Measurements from ENCODE around the gene ST6GALNAC6. TPM values are rescaled to one million over a fixed set of nuclear protein-coding genes. Genes with fewer than 3 reads are reported as not detected.
"Not testable (repeated sequence)": the region's sequence is repeated elsewhere in the genome, so short reads cannot be mapped to it uniquely, and the experiment has no call there.

The ST6GALNAC6 gene
- total and polyA plus RNA-seq, 4 donors, result 28.3 to 59.8 (median 48.6) TPM

DNA sequence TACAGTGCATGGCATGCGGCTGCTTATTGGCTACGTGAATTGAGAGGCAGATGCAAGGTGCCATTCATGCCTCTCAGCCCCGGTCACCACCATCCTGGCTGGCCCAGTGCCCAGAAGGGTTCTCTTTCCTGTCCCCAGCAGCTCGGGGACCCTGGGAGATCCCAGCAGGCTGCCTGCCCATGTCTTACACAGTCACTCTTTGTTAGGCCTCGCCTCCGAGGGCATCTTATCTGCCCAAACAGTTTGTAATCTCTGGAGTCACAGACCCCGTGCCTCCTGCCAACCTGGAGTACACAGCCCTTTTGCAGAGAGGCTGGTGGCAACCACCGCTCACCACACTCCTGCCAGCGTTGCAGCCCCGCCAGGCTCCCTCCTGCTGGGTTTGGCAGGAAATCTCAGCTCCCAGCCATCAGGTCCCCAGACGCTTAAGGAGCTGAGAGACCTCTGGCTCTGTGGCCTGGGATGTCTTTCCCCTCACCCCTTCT is 14.9 kb downstream of the ST6GALNAC6 start:
- ATAC-seq (ENCODE audit: insufficient read depth, low FRiP score) (no peak), DNase-seq (peak; percentile 45 to 80 (median 72))
- Histone ChIP-seq H3K9me3 (ENCODE audit: control insufficient read depth in 4 of 4, insufficient read depth in 3 of 4, low read length in 3 of 4) (no peaks in the 10 kb centered on the region), H3K36me3 (ENCODE audit: control insufficient read depth in 4 of 4, insufficient read depth in 4 of 4, low read length in 4 of 4) (peaks cover 4 to 32% (median 20%) of the 10 kb centered on the region in 4 donors), H3K4me3 (no peak overlapping the region), H3K27ac (ENCODE audit: low read depth in 1 of 2, low read length in 1 of 2) (peak overlapping the region in 1 of 2 donors; percentile 41), H3K4me1 (ENCODE audit: control insufficient read depth in 5 of 5, insufficient read depth in 5 of 5, low read length in 5 of 5) (peaks cover 0 to 16% (median 7%) of the 10 kb centered on the region in 5 donors), H3K9ac (ENCODE audit: insufficient read depth in 1 of 2, low read length in 2 of 2) (no peak overlapping the region), H3K27me3 (ENCODE audit: control insufficient read depth in 3 of 3, insufficient read depth in 3 of 3, low read length in 2 of 3) (no peaks in the 10 kb centered on the region)
- TF ChIP-seq, protein P1, sequence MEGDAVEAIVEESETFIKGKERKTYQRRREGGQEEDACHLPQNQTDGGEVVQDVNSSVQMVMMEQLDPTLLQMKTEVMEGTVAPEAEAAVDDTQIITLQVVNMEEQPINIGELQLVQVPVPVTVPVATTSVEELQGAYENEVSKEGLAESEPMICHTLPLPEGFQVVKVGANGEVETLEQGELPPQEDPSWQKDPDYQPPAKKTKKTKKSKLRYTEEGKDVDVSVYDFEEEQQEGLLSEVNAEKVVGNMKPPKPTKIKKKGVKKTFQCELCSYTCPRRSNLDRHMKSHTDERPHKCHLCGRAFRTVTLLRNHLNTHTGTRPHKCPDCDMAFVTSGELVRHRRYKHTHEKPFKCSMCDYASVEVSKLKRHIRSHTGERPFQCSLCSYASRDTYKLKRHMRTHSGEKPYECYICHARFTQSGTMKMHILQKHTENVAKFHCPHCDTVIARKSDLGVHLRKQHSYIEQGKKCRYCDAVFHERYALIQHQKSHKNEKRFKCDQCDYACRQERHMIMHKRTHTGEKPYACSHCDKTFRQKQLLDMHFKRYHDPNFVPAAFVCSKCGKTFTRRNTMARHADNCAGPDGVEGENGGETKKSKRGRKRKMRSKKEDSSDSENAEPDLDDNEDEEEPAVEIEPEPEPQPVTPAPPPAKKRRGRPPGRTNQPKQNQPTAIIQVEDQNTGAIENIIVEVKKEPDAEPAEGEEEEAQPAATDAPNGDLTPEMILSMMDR (IDR thresholded peaks at IDR 0.05; ENCODE audit: control extremely low read depth, extremely low read depth), result no peak
- WGBS, 2 donors, result 28 to 37% methylated on average over 11 of the region's 11 CpGs

DNA sequence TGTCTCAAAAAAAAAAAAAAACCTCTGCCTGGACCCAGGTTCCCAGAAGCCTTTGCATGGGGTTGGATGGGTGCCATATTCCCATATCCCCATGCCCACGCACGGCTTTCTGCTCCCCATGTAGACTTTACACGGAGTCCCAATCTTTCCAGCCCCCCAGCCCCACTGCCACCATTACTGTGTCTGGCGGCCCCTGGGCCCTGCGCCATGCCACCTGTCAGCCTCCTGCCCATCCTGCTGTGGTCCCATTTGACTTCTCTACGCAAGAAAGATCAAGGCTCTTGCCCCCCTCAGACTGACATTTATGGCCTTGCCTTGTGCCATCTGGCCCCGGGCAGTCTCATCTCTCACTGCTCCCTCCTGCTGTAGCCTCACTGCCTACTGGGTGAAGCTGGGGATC is 15.4 kb downstream of the ST6GALNAC6 start:
- WGBS, 2 donors, result 84 to 87% methylated on average over 7 of the region's 7 CpGs
- H3K9me3 ChIP-seq (ENCODE audit: control insufficient read depth in 4 of 4, insufficient read depth in 3 of 4, low read length in 3 of 4), result no peaks in the 10 kb centered on the region
- H3K4me3 ChIP-seq, result no peak overlapping the region
- peak overlapping the region in 1 of 2 donors; percentile 41 for H3K27ac ChIP-seq (ENCODE audit: low read depth in 1 of 2, low read length in 1 of 2)
- no peak overlapping the region for H3K9ac ChIP-seq (ENCODE audit: insufficient read depth in 1 of 2, low read length in 2 of 2)
- TF ChIP-seq, protein P1 (IDR thresholded peaks at IDR 0.05; ENCODE audit: control extremely low read depth, extremely low read depth), result no peak
- H3K27me3 ChIP-seq (ENCODE audit: control insufficient read depth in 3 of 3, insufficient read depth in 3 of 3, low read length in 2 of 3), result no peaks in the 10 kb centered on the region
- peaks cover 4 to 32% (median 20%) of the 10 kb centered on the region in 4 donors for H3K36me3 ChIP-seq (ENCODE audit: control insufficient read depth in 4 of 4, insufficient read depth in 4 of 4, low read length in 4 of 4)
- DNase-seq (no peak), ATAC-seq (ENCODE audit: insufficient read depth, low FRiP score) (no peak)
- H3K4me1 ChIP-seq (ENCODE audit: control insufficient read depth in 5 of 5, insufficient read depth in 5 of 5, low read length in 5 of 5), result peaks cover 0 to 16% (median 7%) of the 10 kb centered on the region in 5 donors

DNA sequence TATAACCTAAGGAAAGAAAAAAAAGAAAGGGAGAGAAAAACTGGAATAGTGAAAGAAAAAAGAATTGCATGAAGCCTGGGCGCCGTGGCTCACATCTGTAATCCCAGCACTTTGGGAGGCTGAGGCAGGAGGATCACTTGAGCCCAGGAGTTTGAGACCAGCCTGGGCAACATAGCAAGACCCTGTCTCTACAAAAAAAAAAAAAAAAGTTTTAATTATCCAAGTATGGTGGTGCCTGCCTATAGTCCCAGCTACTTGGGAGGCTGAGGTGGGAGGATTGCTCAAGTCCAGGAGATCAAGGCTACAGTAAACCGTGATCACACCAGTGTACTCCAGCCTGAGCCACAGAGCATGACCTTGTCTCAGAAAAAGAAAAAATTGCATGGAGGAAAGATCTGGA is 17.7 kb downstream of the ST6GALNAC6 start:
- H3K9me3 ChIP-seq (ENCODE audit: control insufficient read depth in 4 of 4, insufficient read depth in 3 of 4, low read length in 3 of 4); ATAC-seq (ENCODE audit: insufficient read depth, low FRiP score); DNase-seq; H3K4me3 ChIP-seq; H3K9ac ChIP-seq (ENCODE audit: insufficient read depth in 1 of 2, low read length in 2 of 2); H3K27me3 ChIP-seq (ENCODE audit: control insufficient read depth in 3 of 3, insufficient read depth in 3 of 3, low read length in 2 of 3); H3K27ac ChIP-seq (ENCODE audit: low read depth in 1 of 2, low read length in 1 of 2): not testable (repeated sequence)
- WGBS, 2 donors, result 91% methylated on average over 3 of the region's 3 CpGs
- H3K36me3 ChIP-seq (ENCODE audit: control insufficient read depth in 4 of 4, insufficient read depth in 4 of 4, low read length in 4 of 4), result peaks cover 0 to 20% (median 8%) of the 10 kb centered on the region in 4 donors
- peaks cover 0 to 33% (median 7%) of the 10 kb centered on the region in 5 donors for H3K4me1 ChIP-seq (ENCODE audit: control insufficient read depth in 5 of 5, insufficient read depth in 5 of 5, low read length in 5 of 5)

GRCh38 chr9:127880143-127880542 is 19.3 kb downstream of the ST6GALNAC6 start:
- Histone ChIP-seq H3K4me1 (ENCODE audit: control insufficient read depth in 5 of 5, insufficient read depth in 5 of 5, low read length in 5 of 5) (peaks cover 0 to 41% (median 19%) of the 10 kb centered on the region in 5 donors), H3K9me3 (ENCODE audit: control insufficient read depth in 4 of 4, insufficient read depth in 3 of 4, low read length in 3 of 4) (no peaks in the 10 kb centered on the region), H3K9ac (ENCODE audit: insufficient read depth in 1 of 2, low read length in 2 of 2) (no peak overlapping the region), H3K27ac (ENCODE audit: low read depth in 1 of 2, low read length in 1 of 2) (no peak overlapping the region), H3K27me3 (ENCODE audit: control insufficient read depth in 3 of 3, insufficient read depth in 3 of 3, low read length in 2 of 3) (no peaks in the 10 kb centered on the region), H3K4me3 (no peak overlapping the region), H3K36me3 (ENCODE audit: control insufficient read depth in 4 of 4, insufficient read depth in 4 of 4, low read length in 4 of 4) (peaks cover 0 to 8% (median 2%) of the 10 kb centered on the region in 4 donors)
- TF ChIP-seq, protein P1 (IDR thresholded peaks at IDR 0.05; ENCODE audit: control extremely low read depth, extremely low read depth), result no peak
- ATAC-seq (ENCODE audit: insufficient read depth, low FRiP score), result no peak
- DNase-seq, result no peak
- 79 to 80% methylated on average over 8 of the region's 8 CpGs for WGBS, 2 donors
